GM21576 (cell line): ENCODE results near the gene NPPA.

Experiments used
- ATAC-seq: cut with Tn5 transposase; IDR thresholded peaks from one replicate; pipeline ENCODE4 v1.9.1; 2021; ENCODE audit warnings: mild to moderate bottlenecking, moderate library complexity; ENCODE audit not compliant: unreplicated experiment

The NPPA gene

DNA sequence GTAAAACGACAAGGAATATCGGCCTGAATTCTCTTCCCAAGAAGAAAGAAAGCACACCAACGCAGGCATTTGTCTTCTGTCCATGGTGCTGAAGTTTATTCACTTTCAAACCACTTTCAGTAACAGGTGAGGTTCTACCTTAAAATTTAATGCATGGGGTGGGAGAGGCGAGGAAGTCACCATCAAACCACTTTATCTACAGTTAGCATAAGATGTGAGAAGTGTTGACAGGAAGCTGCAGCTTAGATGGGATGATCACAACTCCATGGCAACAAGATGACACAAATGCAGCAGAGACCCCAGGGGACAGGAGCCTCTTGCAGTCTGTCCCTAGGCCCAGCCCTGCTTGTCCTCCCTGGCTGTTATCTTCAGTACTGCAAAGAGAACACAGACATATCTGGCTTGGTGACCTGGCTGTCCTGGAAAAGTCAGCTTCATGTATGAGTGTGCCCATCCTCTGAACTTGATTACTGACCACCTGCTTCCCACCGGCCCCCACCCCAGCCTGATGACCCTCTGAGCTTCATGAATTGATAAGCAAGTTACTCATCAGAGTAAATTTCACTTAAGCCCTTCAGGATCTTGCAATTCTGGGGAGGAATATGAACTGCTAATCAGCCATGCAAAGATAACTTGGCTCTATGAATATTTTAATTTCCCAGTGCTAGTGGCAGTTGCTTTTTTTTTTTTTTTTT, 1.8 kb downstream of the NPPA start:
- ATAC-seq: no peak

GRCh38 chr1:11842154-11843041, 5.2 kb downstream of the NPPA start:
- no peak for ATAC-seq

DNA sequence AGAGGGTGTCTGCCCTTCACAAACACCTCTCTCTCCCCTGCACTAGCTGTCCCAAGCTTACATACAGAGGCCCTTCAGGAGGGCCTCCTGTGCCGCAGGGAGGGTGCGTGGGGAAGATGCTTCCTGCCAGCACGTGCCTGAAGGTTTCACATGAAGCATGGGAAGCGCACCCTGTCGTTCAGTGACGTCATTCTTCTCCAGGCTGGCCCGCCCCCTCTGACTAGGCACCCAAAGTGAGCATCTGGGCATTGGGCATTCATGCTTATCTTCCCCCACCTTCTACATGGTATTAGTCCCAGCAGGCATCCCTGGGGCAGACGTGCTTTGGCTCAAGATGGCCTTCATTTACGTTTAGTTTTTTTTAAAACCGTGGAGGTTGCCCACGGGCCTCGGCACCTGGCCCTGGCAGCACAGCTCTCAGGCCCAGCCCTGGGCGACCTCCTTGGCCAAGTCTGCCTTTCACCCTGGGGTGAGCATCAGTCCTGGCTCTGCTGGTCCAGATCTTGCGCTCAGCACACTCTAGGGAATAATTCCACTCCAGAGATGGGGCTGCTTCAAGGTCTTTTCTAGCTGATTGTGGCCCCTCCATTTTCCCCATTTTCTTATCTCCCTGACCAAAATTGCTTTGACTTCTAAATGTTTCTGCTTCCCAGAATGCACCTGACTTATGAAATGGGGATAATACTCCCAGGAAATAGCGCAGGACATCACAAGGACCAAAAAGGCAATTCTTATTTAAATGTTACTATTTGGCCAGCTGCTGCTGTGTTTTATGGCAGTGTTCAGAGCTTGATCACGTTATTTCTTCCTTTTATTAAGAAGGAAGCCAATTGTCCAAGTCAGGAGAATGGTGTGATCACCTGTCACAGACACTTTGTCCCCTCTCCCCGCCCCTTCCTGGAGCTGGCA, 6.1 kb downstream of the NPPA start:
- no peak for ATAC-seq

GRCh38 chr1:11839727-11840705, 7.6 kb downstream of the NPPA start:
- no peak for ATAC-seq

- no peak for ATAC-seq
Observed at GRCh38 chr1:11838349-11839272, 9.0 kb downstream of the NPPA start.

GRCh38 chr1:11837767-11838348, 9.7 kb downstream of the NPPA start:
- no peak for ATAC-seq

GRCh38 chr1:11836955-11837766, 10.4 kb downstream of the NPPA start:
- no peak for ATAC-seq

DNA sequence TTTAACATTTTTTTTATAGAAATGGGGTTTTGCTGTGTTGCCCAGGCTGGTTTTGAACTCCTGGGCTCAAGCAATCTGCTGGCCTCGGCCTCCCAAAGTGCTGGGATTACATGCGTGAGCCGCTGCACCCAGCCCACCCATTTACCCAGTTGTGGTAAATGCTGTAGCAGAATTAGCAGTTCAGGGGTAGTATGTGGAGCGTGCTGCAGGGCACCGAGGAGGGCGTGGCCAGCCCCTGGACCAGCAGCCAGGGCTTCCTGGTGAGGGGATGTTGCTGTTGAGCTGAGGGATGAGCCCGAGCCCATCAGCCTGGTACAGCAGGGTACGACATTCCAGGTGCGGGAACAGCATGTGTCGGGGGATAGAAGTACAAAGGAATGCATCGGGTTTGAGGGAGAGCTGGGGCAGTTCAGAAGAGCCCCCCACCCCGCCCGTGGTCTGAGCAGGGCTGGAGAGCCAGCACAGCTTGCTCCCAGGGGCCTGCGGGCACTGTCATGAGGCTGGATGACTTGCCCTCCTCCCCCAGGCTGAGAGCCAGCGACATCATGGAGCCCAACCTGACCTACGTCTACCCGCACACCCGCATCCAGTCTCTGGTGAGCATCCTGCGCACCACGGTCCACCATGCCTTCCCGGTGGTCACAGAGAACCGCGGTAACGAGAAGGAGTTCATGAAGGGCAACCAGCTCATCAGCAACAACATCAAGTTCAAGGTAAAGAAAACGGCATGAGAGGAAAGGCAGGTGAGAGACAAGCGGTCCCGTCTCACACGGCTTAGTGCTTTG, 11.9 kb downstream of the NPPA start:
- ATAC-seq: no peak

GRCh38 chr1:11833900-11834299, 13.7 kb downstream of the NPPA start:
- ATAC-seq: no peak

DNA sequence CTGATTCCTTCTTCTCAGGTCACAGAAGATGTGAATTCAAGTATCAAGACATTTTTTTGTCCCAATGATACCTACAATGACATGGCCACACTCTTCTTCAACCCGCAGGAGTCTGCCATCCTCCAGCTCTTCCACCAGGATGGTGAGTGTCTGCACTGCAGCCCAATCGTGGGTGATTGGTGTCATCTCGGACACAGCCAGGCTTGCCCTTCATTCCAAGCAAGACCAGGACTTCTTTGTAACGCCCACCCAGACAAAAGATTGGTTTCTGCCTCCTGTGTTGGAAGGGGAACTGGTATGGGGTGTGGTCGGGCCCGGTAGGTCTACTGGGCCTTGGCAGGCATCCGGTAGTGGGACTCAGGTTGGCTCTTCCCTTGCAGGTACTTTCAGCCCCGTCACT, 14.1 kb downstream of the NPPA start:
- ATAC-seq: no peak

DNA sequence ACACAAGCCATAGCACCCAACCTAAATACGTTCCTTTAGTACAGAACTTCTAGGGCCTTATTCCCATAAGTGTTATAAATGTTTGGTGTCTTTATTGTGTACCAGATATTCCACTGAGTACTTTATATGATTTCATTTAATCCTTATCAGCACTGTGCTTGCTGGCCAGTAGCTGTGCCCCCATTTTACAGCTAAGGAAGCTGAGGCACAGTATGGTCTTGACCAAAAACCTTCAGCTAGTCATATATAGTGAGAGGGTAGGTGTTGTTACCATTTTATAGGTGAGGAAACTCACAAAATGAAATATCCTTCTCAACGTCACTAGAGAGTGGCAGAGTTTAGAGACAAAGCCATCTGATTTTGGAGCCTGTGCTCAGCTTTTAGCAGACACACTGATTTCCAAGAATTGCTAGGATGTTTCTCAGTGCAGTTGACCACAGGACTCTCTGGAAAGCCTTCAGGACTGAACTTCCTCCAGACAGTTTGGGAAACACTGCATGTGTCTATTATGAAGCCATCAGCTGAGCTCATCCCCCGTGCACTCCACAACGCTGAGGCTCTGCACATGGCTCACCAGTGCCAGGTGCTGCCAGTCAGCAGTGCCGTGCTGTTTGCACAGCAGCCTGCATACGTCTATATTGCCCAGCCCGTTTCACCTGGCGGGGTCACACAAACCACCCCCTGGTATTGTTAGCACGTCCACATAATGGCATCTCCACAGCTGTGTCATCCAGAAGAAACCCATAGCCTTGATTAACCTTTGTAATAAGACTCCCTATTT, 15.4 kb downstream of the NPPA start:
- ATAC-seq: no peak

- no peak for ATAC-seq
Observed at GRCh38 chr1:11828511-11828910, 19.1 kb downstream of the NPPA start.

DNA sequence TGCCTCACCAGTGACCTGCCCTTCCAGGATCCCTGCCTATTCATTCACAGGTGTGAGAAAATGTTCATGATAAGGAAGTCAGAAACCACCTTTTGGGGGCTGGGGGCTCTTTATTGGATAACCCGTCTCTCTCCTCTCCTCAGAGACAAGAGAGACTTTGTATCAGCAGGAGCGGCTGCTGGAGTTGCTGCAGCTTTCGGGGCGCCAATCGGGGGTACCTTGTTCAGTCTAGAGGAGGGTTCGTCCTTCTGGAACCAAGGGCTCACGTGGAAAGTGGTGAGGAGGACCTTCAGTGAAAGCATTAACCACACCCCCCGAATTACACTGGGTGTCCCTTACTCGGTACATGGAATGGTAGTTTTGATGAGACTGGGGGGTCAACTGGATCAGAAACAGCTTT, 20.6 kb downstream of the NPPA start:
- no peak for ATAC-seq

DNA sequence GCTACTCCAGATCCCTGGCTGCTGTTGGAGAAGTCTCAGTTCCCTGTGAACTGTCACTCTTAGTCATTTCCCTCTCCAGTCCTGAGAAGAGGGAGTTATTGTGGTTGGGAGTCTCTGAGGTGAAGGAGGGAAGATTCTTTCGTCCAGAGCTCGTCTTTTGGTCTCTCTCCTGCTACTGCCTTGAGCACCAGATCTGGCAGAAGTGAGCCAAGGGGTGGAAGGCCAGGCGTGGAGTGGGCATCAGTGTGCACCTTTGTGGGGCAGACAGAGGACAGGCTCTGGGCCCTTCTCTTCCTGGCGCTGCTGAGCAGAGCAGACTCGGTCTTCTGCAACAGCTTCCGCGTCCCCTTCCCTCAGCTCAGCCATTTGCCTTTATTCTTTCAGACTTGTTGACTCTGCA, 22.5 kb downstream of the NPPA start:
- ATAC-seq: no peak

DNA sequence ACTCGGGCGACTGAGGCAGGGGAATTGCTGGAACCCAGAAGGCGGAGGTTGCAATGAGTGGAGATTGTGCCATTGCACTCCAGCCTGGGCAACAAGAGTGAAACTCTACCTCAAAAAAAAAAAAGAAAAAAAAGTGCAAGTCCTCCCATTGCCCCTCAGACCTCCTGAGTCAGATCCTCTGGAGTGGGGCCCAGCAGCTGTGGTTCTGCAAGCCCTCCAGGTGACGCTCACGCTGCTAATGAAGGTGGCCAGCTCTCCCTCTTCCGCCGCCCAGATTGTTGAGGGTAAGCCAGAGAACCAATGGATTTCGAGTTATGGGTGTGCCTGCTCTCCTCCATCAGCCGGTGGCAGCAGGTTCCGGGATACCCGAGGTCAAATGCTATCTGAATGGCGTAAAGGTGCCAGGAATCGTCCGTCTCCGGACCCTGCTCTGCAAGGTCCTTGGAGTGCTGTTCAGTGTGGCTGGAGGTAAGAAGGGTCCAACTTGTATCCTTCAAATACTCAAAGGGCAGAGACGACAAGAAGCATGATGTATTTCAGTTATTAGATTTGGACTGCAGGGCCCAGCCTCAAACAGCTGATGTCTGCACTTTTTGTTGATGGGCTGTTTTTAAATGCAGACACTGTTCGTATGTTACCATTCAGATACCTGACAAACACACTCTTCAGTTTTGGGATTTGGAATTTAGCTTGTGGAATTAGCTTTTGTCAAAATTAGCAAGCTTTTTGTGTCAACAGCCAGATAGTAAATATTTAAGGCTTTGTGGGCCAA, 24.0 kb downstream of the NPPA start:
- ATAC-seq: no peak

- no peak for ATAC-seq
Observed at GRCh38 chr1:11822091-11822490, 25.5 kb downstream of the NPPA start.
